Fibroblast of mammary gland (primary cell): ENCODE data around the gene ANKRD40.
A peak's percentile ranks its signal among the peaks of the same experiment; 100 is the strongest.

Experiments
- DNase-seq: peaks from one replicate; pipeline ENCODE4 v3.0.0-alpha.2; 2010; ENCODE audit warnings: low read depth
- H3K4me3 ChIP-seq: 2 replicates; pipeline ENCODE4 v1.5.1; 2011; ENCODE audit warnings: low read depth, mild to moderate bottlenecking, low read length, moderate library complexity; ENCODE audit not compliant: control insufficient read depth
- CTCF ChIP-seq: conservative IDR thresholded peaks from 2 replicates; pipeline ENCODE4 v1.5.1; 2011; ENCODE audit warnings: low read depth, low read length, inconsistent platforms; ENCODE audit not compliant: control insufficient read depth, insufficient read depth

The ANKRD40 gene

GRCh38 chr17:50649042-50649908, 58.4 kb downstream of the ANKRD40 start:
- no peak for TF ChIP-seq CTCF
- no peak overlapping the region for H3K4me3 ChIP-seq
- peak; percentile 64 for DNase-seq

GRCh38 chr17:50647187-50647586, 60.5 kb downstream of the ANKRD40 start:
- no peak for DNase-seq
- H3K4me3 ChIP-seq = no peak overlapping the region
- TF ChIP-seq CTCF = no peak

- DNase-seq = no peak
- no peak overlapping the region for H3K4me3 ChIP-seq
Measured at GRCh38 chr17:50645748-50646682, 61.7 kb downstream of the ANKRD40 start.

More at GRCh38 chr17:50645748-50646682, 61.7 kb downstream of the ANKRD40 start:
- no peak for TF ChIP-seq CTCF
